ENCODE measurements around the gene C1QL3. TPM values are rescaled to one million over a fixed set of nuclear protein-coding genes. Genes with fewer than 3 reads are reported as not detected.

The C1QL3 gene
- total RNA-seq, 1 donor from 2014 or later: 0.80 TPM

GRCh38 chr10:16536155-16536554, 14.5 kb upstream of the C1QL3 start:
- no peak for TF ChIP-seq CTCF (IDR thresholded peaks at IDR 0.05; ENCODE audit: unreplicated experiment)
- Mint-ChIP-seq H3K27me3 (ENCODE audit: unreplicated experiment) (peaks cover 3% of the 10 kb centered on the region), H3K4me3 (ENCODE audit: unreplicated experiment) (no peak overlapping the region), H3K27ac (ENCODE audit: unreplicated experiment) (no peak overlapping the region), H3K4me1 (ENCODE audit: unreplicated experiment) (no peaks in the 10 kb centered on the region), H3K9me3 (ENCODE audit: unreplicated experiment) (no peaks in the 10 kb centered on the region), H3K36me3 (ENCODE audit: low read depth, unreplicated experiment) (no peaks in the 10 kb centered on the region)
- DNase-seq (ENCODE audit: low spot score): no peak

GRCh38 chr10:16529853-16530252, 8.2 kb upstream of the C1QL3 start:
- no peak overlapping the region for H3K27ac Mint-ChIP-seq (ENCODE audit: unreplicated experiment)
- H3K4me1 Mint-ChIP-seq (ENCODE audit: unreplicated experiment): no peaks in the 10 kb centered on the region
- no peak for TF ChIP-seq CTCF (IDR thresholded peaks at IDR 0.05; ENCODE audit: unreplicated experiment)
- no peak overlapping the region for H3K4me3 Mint-ChIP-seq (ENCODE audit: unreplicated experiment)
- H3K27me3 Mint-ChIP-seq (ENCODE audit: unreplicated experiment): peaks cover under 1% of the 10 kb centered on the region
- no peaks in the 10 kb centered on the region for H3K36me3 Mint-ChIP-seq (ENCODE audit: low read depth, unreplicated experiment)
- H3K9me3 Mint-ChIP-seq (ENCODE audit: unreplicated experiment): no peaks in the 10 kb centered on the region
- DNase-seq (ENCODE audit: low spot score): no peak

GRCh38 chr10:16527452-16527851, 5.8 kb upstream of the C1QL3 start:
- H3K27me3 Mint-ChIP-seq (ENCODE audit: unreplicated experiment): peaks cover 2% of the 10 kb centered on the region
- no peaks in the 10 kb centered on the region for H3K4me1 Mint-ChIP-seq (ENCODE audit: unreplicated experiment)
- H3K4me3 Mint-ChIP-seq (ENCODE audit: unreplicated experiment): no peak overlapping the region
- no peak overlapping the region for H3K27ac Mint-ChIP-seq (ENCODE audit: unreplicated experiment)
- no peaks in the 10 kb centered on the region for H3K9me3 Mint-ChIP-seq (ENCODE audit: unreplicated experiment)
- no peak for TF ChIP-seq CTCF (IDR thresholded peaks at IDR 0.05; ENCODE audit: unreplicated experiment)
- no peaks in the 10 kb centered on the region for H3K36me3 Mint-ChIP-seq (ENCODE audit: low read depth, unreplicated experiment)
- DNase-seq (ENCODE audit: low spot score): no peak

- Mint-ChIP-seq H3K27me3 (ENCODE audit: unreplicated experiment) (peaks cover 13% of the 10 kb centered on the region), H3K27ac (ENCODE audit: unreplicated experiment) (no peak overlapping the region), H3K36me3 (ENCODE audit: low read depth, unreplicated experiment) (no peaks in the 10 kb centered on the region), H3K4me3 (ENCODE audit: unreplicated experiment) (no peak overlapping the region), H3K9me3 (ENCODE audit: unreplicated experiment) (no peaks in the 10 kb centered on the region), H3K4me1 (ENCODE audit: unreplicated experiment) (peaks cover 7% of the 10 kb centered on the region)
- no peak for TF ChIP-seq CTCF (IDR thresholded peaks at IDR 0.05; ENCODE audit: unreplicated experiment)
- DNase-seq (ENCODE audit: low spot score): peak; percentile 54
Observed at GRCh38 chr10:16520900-16521299, 779 bp downstream of the C1QL3 start.

- H3K4me1 Mint-ChIP-seq (ENCODE audit: unreplicated experiment): peaks cover 7% of the 10 kb centered on the region
- peak overlapping the region; percentile 90 for H3K4me3 Mint-ChIP-seq (ENCODE audit: unreplicated experiment)
- no peaks in the 10 kb centered on the region for H3K9me3 Mint-ChIP-seq (ENCODE audit: unreplicated experiment)
- no peaks in the 10 kb centered on the region for H3K36me3 Mint-ChIP-seq (ENCODE audit: low read depth, unreplicated experiment)
- TF ChIP-seq CTCF (IDR thresholded peaks at IDR 0.05; ENCODE audit: unreplicated experiment): no peak
- H3K27ac Mint-ChIP-seq (ENCODE audit: unreplicated experiment): no peak overlapping the region
- DNase-seq (ENCODE audit: low spot score): peak; percentile 13
- H3K27me3 Mint-ChIP-seq (ENCODE audit: unreplicated experiment): peaks cover 13% of the 10 kb centered on the region
Observed at GRCh38 chr10:16519908-16520861, 1.5 kb downstream of the C1QL3 start.

All from endothelial cell (in vitro differentiated cells).